Measurements from ENCODE around the gene R3HDM4.
"Not testable (repeated sequence)": the region's sequence is repeated elsewhere in the genome, so short reads cannot be mapped to it uniquely, and the experiment has no call there.

The R3HDM4 gene

DNA sequence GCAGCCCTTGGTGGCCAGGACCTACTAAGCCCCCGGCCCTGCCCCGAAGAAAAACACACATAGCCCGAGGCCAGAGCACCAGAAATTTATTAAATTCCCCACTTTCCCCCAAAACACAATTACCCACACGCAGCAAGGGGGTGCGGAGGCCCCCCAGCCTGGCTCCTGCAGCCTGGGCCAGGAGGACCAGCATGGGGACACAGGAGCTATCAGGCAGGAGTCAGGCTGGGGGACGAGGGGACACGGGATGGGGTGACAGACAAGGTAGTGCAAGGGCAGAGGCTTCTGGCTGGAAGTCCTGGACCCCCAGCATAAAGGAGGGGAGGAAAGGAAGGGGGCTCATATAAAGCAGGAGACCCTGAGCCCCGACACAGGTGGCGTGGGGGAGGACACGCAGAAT lies 16.6 kb downstream of the R3HDM4 start:
- H3K4me3 ChIP-seq (ENCODE audit: low read depth, low read length): no peak overlapping the region

DNA sequence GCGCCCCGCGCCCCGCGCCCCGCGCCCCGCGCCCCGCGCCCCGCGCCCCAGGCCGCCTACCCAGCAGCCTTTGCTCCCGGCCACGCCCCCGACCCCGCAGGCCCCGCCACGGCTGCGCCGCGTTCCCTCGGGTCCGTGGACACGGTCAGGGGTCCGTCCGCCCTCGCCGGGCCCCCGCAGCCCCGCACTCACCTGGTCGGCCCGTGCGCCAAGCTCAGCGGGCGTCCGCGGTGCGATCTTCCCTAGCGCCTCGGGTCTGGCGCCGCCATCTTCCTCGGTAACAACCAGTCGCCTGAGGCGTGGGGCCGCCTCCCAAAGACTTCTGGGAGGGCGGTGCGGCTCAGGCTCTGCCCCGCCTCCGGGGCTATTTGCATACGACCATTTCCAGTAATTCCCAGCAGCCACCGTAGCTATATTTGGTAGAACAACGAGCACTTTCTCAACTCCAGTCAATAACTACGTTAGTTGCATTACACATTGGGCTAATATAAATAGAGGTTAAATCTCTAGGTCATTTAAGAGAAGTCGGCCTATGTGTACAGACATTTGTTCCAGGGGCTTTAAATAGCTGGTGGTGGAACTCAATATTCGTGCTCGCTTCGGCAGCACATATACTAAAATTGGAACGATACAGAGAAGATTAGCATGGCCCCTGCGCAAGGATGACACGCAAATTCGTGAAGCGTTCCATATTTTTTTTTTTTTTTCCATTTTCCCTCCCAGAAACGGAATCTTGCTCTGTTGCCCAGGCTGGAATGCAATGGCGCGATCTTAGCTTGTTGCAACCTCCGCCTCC lies 19.9 kb downstream of the R3HDM4 start, which contains the start of the genes MED16 and RNU6-9:
Gene MED16, minus strand, starts transcription at position 294 of the 796 bp plus-strand sequence. CDS start 2,056 bp downstream, outside the sequence.
Gene RNU6-9, plus strand, starts transcription at position 591 of the 796 bp plus-strand sequence.
- H3K4me3 ChIP-seq (ENCODE audit: low read depth, low read length): peak within 1 kb of the TSS; percentile 79

DNA sequence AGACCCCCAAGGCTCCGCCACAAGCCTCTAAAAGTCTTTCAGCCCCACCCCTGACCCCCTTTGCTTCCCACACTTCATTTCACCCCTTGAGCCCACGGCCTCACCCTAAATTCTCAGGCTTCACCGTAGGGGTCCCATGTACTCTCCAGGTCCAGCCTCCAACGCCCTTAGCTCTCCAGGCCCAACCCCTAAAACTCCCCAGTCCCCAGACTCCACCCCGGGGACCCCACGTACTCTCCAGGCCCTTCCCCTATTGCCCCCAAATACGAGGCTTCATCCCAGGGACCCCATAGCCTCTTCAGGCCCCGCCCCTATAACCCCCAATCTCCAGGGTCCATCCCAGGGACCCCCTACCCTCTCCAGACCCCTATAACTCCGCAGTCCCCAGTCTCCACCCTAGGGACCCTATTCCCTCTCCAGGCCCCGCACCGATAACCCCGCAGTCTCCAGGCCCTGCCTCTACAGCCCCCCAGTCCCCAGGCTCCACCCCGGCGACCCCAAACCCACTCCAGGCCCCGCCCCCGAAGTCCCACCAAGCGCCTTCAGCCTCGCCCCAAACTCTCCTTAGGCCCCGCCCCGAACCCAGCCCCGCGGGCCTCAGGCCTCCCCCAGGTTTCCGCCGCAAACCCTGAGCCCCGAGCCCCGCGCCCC lies 20.7 kb downstream of the R3HDM4 start:
- H3K4me3 ChIP-seq (ENCODE audit: low read depth, low read length): peak overlapping the region; percentile 54

DNA sequence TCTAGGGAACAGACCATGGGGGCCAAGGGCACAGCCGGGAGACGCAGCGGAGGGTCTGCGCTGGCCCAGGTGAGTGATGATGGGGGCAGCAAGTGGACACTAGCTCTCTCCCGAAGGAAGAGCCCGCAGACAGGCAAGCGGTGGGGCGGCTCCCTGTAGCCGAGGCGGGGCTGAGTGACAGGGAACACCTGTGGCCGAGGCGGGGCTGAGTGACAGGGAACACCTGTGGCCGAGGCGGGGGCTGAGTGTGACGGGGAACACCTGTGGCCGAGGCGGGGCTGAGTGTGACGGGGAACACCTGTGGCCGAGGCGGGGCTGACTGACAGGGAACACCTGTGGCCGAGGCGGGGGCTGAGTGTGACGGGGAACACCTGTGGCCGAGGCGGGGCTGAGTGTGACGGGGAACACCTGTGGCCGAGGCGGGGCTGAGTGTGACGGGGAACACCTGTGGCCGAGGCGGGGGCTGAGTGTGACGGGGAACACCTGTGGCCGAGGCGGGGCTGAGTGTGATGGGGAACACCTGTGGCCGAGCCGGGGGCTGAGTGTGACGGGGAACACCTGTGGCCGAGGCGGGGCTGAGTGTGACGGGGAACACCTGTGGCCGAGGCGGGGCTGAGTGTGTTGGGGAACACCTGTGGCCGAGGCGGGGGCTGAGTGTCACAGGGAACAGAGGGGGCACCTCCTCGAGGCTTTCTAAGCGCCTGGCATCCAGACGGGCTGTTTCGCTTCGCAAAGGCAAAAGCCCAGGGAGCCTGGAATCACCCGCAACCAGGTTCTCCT lies 21.4 kb downstream of the R3HDM4 start:
- H3K4me3 ChIP-seq (ENCODE audit: low read depth, low read length): peak overlapping the region; percentile 54

DNA sequence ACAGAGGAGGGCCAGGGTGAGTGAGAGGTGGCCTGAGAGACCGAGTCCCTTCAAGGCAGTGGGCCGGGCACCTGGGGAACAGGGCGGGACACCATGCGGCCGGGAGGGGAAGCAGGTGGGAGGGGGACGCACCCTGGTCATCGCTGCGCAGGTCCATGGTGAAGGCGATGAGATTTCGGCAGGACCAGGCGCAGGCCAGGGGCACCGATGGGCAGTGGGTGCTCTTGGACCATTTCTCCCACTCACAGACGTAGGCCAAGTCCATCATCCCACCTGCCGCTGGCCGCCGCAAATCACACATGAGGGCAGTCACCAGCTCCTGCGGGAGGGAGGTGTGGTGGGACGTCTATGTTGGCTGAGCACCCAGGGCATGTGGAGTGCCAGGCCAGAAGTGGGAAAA lies 22.2 kb downstream of the R3HDM4 start:
- no peak overlapping the region for H3K4me3 ChIP-seq (ENCODE audit: low read depth, low read length)

GRCh38 chr19:889662-890295 lies 23.2 kb downstream of the R3HDM4 start:
- no peak overlapping the region for H3K4me3 ChIP-seq (ENCODE audit: low read depth, low read length)

DNA sequence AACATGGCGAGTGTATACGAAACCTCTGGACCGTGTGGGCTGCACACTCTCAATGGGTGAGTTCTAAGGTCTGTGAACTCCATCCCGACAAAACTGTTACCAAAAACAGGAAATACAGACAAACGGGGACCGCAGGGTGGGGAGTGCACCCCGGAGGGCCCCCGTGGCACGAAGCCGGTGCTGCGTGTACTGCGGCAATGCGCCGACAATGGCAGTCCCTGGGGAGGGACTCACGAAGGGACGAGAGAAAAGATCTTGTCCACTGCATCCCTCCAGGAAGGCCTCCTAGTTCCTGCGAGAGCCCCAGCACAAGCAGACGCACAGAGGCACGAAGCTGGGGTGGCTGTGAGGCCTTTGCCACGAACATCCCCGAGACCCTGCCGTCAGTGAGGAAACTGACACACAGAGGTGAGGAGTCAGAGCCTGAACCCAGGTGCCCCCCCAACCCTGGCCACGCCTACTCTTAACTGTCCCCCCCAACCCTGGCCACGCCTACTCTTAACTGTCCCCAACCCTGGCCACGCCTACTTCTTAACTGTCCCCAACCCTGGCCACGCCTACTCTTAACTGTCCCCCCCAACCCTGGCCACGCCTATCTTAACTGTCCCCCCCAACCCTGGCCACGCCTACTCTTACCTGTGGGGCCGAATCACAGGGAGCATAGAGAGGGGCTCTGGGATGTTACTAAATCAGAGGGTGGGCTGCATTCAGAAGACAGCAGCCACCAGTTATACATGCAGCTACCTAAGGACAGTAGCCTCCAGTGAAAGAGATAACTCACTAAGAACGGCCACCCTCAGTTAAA lies 24.2 kb downstream of the R3HDM4 start:
- H3K4me3 ChIP-seq (ENCODE audit: low read depth, low read length): no peak overlapping the region

DNA sequence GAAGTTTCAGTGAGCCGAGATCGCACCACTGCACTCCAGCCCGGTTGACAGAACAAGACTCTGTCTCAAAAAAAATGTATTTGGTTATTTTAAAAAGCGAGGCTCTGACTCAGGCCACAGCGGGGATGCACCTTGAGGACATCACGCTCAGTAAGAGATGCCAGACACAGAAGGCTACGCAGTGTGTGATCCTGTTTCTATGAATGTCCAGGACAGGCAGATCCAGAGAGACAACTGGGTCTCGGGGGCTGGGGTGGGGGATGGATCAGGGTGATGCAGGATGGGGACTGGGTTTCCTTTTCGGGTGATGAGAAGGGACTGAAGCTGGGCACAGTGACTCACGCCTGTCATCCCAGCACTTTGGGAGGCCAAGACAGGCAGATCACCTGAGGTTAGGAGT lies 25.4 kb downstream of the R3HDM4 start:
- H3K4me3 ChIP-seq (ENCODE audit: low read depth, low read length): no peak overlapping the region

GRCh38 chr19:887072-887471 lies 25.9 kb downstream of the R3HDM4 start:
- H3K4me3 ChIP-seq (ENCODE audit: low read depth, low read length): no peak overlapping the region

DNA sequence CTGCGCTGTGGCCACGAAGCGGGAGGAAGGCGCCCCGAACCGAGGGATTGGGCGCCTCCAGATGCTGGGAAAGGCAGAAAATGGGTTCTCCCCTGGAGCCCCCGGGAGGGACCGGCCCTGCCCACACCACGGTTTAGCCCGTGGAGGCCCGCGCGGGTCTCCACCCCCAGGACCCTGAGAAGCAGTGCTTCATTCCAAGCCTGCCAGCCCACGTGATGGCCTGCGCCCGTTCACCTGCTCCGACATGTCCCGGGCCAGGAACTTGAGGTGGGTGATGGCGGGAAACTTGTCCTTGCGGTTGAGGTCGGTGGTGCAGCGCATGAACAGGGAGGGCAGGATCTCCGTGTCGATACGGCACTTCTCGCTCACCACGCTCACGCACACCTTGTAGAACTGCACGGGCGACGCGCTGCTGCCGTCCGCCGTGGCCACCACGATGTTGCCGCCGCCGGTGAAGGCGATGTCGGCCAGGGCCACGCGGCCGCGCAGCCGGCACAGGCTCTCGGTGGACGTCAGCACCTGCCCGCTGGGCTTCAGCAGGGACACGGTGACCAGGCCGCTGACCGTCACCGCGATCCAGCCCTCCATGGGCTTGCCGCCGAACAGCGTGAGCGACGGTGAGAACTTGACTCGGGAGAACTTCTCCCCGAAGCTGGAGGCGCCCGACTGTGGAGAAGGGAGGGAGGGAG lies 27.3 kb downstream of the R3HDM4 start:
- H3K4me3 ChIP-seq (ENCODE audit: low read depth, low read length): no peak overlapping the region

- H3K4me3 ChIP-seq (ENCODE audit: low read depth, low read length): no peak overlapping the region
Measured at GRCh38 chr19:884420-885211, 28.4 kb downstream of the R3HDM4 start.

DNA sequence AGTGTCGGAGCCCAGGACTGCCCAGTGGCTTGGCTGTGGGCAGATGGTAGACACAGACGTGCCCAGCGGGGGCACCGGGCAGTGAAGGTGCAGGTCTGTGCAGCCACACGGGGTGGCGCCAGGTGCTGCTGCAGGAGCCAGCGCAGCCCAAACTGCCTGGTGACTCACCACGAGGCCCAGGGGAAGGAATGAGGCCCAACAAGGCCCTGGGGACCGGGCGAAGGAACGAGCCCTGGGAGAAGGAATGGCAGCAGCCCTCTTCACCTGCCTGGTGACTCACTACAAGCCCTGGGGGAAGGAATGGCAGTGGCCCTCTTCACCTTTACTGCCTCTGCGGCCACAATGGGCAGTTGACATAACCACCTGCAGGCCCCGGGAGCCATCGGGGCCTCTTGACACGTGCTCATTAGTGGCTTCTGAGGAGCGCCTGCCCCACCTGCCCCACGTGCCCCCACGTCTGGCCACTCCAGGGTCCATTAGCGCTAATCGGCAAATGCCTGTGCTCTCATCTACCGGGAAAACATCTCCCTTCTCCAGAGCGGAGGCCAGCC lies 29.3 kb downstream of the R3HDM4 start:
- H3K4me3 ChIP-seq (ENCODE audit: low read depth, low read length): no peak overlapping the region

DNA sequence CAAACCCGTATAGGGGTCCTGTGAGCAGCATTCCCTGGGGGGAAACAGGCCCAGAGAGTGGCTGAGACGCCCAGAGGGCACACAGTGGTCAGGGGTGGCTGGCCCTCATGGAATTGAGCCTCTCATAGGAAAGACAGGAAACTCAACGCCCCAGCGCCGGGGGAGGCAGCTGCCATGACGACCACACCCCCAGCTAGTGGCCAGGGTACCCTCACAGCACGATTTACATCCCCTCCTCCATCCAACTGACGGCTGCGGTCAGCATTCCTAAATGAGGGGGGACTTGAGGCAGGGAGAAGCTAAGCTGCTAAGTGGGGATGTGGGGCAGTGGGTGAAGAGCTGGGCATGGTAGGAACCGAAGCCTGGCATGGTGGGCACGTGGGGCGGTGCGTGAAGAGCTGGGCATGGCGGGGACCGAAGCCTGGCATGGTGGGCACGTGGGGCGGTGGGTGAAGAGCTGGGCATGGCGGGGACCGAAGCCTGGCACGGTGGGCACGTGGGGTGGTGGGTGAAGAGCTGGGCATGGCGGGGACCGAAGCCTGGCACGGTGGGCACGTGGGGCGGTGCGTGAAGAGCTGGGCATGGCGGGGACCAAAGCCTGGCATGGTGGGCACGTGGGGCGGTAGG lies 30.0 kb downstream of the R3HDM4 start:
- H3K4me3 ChIP-seq (ENCODE audit: low read depth, low read length): no peak overlapping the region

DNA sequence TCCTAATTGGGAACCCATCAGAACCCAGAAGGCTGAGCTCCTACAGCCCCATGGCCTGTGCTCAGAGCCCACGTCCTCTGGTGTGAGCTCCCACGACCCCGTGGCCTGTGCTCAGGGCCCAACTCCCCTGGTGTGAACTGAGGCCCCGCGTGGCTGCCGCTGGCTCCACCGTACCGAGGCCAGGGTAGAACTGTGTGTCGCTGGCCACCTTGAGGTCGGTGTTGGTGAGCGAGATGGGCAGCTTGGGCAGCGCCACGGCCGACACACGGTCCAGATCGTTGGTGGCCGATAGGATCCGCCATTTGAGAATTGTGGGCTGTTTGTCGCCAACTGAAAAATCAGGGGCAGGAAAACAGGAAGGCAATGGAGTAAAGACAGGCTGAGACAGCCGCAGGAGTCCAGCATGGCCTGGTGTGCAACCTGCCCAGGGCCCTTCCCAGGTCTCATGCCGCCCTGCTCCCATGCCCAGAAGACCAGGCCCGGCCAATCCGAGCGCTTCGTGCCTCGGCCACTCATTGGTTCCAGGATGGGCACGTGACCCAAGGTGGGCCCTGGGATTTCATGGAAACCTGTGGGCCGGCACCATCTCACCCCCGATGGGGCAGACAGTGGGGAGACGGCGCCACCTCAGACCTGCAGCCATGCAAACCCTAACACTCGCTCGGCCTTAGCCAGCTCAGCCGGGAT lies 31.5 kb downstream of the R3HDM4 start:
- H3K4me3 ChIP-seq (ENCODE audit: low read depth, low read length): no peak overlapping the region

GRCh38 chr19:879711-880438 lies 33.1 kb downstream of the R3HDM4 start:
- no peak overlapping the region for H3K4me3 ChIP-seq (ENCODE audit: low read depth, low read length)

DNA sequence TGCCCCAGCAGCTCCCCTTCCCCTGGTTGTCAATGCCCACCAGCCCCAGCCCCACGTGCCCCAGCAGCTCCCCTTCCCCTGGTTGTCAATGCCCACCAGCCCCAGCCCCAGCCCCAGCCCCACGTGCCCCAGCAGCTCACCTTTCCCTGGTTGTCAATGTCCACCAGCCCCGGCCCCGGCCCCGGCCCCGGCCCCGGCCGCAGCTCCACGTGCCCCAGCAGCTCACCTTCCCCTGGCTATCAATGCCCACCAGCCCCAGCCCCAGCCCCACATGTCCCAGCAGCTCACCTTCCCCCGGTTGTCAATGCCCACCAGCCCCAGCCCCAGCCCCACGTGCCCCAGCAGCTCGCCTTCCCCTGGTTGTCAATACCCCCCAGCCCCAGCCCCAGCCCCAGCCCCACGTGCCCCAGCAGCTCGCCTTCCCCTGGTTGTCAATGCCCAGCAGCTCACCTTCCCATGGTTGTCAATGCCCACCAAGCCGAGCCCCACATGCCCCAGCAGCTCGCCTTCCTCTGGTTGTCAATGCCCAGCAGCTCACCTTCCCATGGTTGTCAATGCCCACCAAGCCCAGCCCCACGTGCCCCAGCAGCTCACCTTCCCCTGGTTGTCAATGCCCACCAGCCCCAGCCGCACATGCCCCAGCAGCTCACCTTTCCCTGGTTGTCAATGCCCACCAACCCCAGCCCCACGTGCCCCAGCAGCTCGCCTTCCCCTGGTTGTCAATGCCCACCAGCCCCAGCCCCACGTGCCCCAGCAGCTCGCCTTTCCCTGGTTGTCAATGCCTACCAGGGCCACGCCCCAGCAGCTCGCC lies 34.1 kb downstream of the R3HDM4 start:
- not testable (repeated sequence) for H3K4me3 ChIP-seq (ENCODE audit: low read depth, low read length)

Measured in iPS-11a (cell line).